ENCODE results near the gene MYO5B. TPM values are rescaled to one million over a fixed set of nuclear protein-coding genes. Genes with fewer than 3 reads are reported as not detected.

Gene MYO5B
- total RNA-seq, 1 experiment from 2014 or later, result 32.1 TPM

DNA sequence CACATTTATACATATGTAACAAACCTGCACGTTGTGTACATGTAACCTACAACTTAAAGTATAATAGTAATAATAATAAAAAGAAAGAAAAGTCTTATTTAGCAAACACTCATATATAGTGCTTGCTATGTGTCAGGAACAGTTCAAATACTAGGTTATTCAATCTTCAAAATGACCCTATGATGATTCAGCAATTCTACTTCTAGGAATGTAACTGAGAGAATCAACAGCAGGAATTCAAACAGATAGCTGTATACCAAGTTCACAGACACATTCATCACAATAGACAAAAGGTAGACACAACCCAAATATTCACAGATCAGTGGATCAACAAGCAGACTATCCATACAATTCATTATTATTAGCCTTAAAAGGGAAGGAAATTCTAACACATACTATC, 69.5 kb downstream of the MYO5B start:
- Histone ChIP-seq H3K9ac (ENCODE audit: low read length) (no peak overlapping the region), H2AFZ (ENCODE audit: low read depth, low read length, poor library complexity, severe bottlenecking) (no peak overlapping the region), H3K27ac (ENCODE audit: low read depth, low read length) (no peak overlapping the region), H3K9me3 (ENCODE audit: control insufficient read depth in 1 of 2, insufficient read depth in 1 of 2, low read depth in 1 of 2, low read length in 2 of 2) (no peaks in the 10 kb centered on the region), H3K4me1 (ENCODE audit: control insufficient read depth in 1 of 2, insufficient read depth in 2 of 2, low read length in 2 of 2) (peaks cover 0 to 8% of the 10 kb centered on the region in 2 experiments; a peak in 2 of 4 replicates), H3K36me3 (ENCODE audit: control insufficient read depth in 1 of 2, insufficient read depth in 2 of 2, low read length in 2 of 2) (no peaks in the 10 kb centered on the region), H4K20me1 (ENCODE audit: insufficient read depth) (no peaks in the 10 kb centered on the region; the same call in 1 of the 2 replicates), H3K27me3 (ENCODE audit: insufficient read depth, low read length) (no peaks in the 10 kb centered on the region), H3K79me2 (ENCODE audit: insufficient read depth, low read length) (no peaks in the 10 kb centered on the region), H3K9me2 (ENCODE audit: insufficient read depth) (no peaks in the 10 kb centered on the region), H3K4me3 (replicated peaks in 1 of 2; ENCODE audit: low read depth in 1 of 2, low read length in 2 of 2) (no peak overlapping the region), H3K4me2 (ENCODE audit: low read length) (no peak overlapping the region)
- TF ChIP-seq JUND (IDR thresholded peaks at IDR 0.05), result no peak
- TF ChIP-seq, protein P1, sequence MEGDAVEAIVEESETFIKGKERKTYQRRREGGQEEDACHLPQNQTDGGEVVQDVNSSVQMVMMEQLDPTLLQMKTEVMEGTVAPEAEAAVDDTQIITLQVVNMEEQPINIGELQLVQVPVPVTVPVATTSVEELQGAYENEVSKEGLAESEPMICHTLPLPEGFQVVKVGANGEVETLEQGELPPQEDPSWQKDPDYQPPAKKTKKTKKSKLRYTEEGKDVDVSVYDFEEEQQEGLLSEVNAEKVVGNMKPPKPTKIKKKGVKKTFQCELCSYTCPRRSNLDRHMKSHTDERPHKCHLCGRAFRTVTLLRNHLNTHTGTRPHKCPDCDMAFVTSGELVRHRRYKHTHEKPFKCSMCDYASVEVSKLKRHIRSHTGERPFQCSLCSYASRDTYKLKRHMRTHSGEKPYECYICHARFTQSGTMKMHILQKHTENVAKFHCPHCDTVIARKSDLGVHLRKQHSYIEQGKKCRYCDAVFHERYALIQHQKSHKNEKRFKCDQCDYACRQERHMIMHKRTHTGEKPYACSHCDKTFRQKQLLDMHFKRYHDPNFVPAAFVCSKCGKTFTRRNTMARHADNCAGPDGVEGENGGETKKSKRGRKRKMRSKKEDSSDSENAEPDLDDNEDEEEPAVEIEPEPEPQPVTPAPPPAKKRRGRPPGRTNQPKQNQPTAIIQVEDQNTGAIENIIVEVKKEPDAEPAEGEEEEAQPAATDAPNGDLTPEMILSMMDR (IDR thresholded peaks at IDR 0.05 in 2 of 3, conservative IDR thresholded peaks at IDR 0.05 in 1 of 3; ENCODE audit: borderline replicate concordance in 1 of 3, insufficient read depth in 1 of 3, low read depth in 2 of 3, low read length in 2 of 3), result no peak
- no peak for TF ChIP-seq FOSL1 (IDR thresholded peaks at IDR 0.05; ENCODE audit: low read depth)
- no peak for TF ChIP-seq POLR2AphosphoS5 (IDR thresholded peaks at IDR 0.05; ENCODE audit: low read depth, low read length)
- no peak for TF ChIP-seq EGR1 (IDR thresholded peaks at IDR 0.05; ENCODE audit: low read depth)
- TF ChIP-seq ZNF274 (IDR thresholded peaks at IDR 0.05; ENCODE audit: low read depth, low read length), result no peak
- no peak for TF ChIP-seq POLR2A (IDR thresholded peaks at IDR 0.05; ENCODE audit: borderline replicate concordance, extremely low read depth, insufficient read depth, insufficient read length)
- TF ChIP-seq CBX3 (IDR thresholded peaks at IDR 0.05; ENCODE audit: low read depth), result no peak
- TF ChIP-seq, protein P2, sequence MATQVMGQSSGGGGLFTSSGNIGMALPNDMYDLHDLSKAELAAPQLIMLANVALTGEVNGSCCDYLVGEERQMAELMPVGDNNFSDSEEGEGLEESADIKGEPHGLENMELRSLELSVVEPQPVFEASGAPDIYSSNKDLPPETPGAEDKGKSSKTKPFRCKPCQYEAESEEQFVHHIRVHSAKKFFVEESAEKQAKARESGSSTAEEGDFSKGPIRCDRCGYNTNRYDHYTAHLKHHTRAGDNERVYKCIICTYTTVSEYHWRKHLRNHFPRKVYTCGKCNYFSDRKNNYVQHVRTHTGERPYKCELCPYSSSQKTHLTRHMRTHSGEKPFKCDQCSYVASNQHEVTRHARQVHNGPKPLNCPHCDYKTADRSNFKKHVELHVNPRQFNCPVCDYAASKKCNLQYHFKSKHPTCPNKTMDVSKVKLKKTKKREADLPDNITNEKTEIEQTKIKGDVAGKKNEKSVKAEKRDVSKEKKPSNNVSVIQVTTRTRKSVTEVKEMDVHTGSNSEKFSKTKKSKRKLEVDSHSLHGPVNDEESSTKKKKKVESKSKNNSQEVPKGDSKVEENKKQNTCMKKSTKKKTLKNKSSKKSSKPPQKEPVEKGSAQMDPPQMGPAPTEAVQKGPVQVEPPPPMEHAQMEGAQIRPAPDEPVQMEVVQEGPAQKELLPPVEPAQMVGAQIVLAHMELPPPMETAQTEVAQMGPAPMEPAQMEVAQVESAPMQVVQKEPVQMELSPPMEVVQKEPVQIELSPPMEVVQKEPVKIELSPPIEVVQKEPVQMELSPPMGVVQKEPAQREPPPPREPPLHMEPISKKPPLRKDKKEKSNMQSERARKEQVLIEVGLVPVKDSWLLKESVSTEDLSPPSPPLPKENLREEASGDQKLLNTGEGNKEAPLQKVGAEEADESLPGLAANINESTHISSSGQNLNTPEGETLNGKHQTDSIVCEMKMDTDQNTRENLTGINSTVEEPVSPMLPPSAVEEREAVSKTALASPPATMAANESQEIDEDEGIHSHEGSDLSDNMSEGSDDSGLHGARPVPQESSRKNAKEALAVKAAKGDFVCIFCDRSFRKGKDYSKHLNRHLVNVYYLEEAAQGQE (IDR thresholded peaks at IDR 0.05; ENCODE audit: low read depth), result no peak
- no TSS peak for BruUV-seq (replicated peaks)
- CTCF ChIA-PET, result no interaction called here
- no peak for DNase-seq (ENCODE audit: low read depth, low spot score)
- POLR2A ChIA-PET, result no interaction called here
- no peak for ATAC-seq
- intact Hi-C loops (cut with micrococcal nuclease), result no loop called here
- RAD21 ChIA-PET (ENCODE audit: low non-redundant PET in 1 of 2, low total read pairs in 2 of 2, uncharacterized antibody in 2 of 2, unreplicated experiment in 2 of 2), result no interaction called here
